Measurements from ENCODE around the gene ZMYND19. TPM values are rescaled to one million over a fixed set of nuclear protein-coding genes. Genes with fewer than 3 reads are reported as not detected.
A peak's percentile ranks its signal among the peaks of the same experiment; 100 is the strongest.
"Not testable (repeated sequence)": the region's sequence is repeated elsewhere in the genome, so short reads cannot be mapped to it uniquely, and the experiment has no call there.

ZMYND19 gene
- total RNA-seq, 2 donors from 2014 or later = 6.6 to 8.8 TPM

DNA sequence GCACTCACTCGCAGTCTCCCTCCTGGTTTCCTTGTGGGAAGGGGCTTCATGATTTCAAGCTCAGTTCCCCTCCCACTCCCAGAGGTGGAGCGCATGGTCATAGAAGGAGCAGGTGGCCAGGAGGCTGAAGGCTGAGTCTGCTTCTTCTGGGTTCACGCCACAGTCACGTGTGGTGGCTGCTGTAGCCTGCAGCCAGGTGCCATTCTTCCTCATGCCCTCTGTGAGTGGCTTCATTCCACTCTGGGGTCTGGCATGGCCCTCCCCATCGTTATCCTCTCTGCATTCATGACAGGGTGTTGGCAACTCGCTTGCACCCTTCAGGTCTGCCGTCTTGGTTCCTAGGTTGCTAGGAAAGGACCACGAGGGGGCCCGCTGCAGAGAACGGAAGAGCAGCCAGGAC is 35.1 kb downstream of the ZMYND19 start:
- Histone ChIP-seq H3K4me1 (peaks cover 8% of the 10 kb centered on the region), H3K36me3 (replicated peaks in 1 of 2; ENCODE audit: insufficient read depth in 1 of 2, low read depth in 2 of 2) (peaks cover 0 to 17% of the 10 kb centered on the region in 2 donors)

DNA sequence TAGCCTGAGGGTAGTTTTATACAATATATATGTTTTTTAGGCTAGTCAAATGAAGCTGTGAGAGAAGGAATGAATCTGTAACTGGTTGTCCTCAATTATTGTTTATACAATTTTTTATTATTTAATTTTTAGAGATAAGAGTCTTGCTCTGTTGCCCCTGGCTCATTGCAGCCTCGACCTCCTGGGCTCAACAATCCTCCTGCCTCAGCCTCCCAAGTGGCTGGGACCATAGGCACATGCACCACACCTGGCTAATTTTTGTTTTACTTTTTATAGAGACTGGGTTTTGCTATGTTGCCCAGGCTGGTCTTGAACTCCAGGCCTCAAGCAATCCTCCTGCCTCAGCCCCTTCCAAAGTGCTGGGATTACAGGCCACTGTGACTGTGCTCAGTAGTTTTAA is 36.0 kb downstream of the ZMYND19 start:
- no peaks in the 10 kb centered on the region for H3K27me3 ChIP-seq
- peaks cover 17% of the 10 kb centered on the region for H3K4me1 ChIP-seq
- no peak overlapping the region for H3K4me3 ChIP-seq
- no peaks in the 10 kb centered on the region for H3K9me3 ChIP-seq
- H3K36me3 ChIP-seq (replicated peaks in 1 of 2; ENCODE audit: insufficient read depth in 1 of 2, low read depth in 2 of 2) = peaks cover 0 to 17% of the 10 kb centered on the region in 2 donors
- 85 to 92% methylated on average over 1 of the region's 1 CpG for WGBS, 2 donors
- ATAC-seq (no peak), DNase-seq (no peak)
- H3K27ac ChIP-seq = no peak overlapping the region
- no peak for TF ChIP-seq POLR2A (IDR thresholded peaks at IDR 0.05)
- TF ChIP-seq, protein P1, sequence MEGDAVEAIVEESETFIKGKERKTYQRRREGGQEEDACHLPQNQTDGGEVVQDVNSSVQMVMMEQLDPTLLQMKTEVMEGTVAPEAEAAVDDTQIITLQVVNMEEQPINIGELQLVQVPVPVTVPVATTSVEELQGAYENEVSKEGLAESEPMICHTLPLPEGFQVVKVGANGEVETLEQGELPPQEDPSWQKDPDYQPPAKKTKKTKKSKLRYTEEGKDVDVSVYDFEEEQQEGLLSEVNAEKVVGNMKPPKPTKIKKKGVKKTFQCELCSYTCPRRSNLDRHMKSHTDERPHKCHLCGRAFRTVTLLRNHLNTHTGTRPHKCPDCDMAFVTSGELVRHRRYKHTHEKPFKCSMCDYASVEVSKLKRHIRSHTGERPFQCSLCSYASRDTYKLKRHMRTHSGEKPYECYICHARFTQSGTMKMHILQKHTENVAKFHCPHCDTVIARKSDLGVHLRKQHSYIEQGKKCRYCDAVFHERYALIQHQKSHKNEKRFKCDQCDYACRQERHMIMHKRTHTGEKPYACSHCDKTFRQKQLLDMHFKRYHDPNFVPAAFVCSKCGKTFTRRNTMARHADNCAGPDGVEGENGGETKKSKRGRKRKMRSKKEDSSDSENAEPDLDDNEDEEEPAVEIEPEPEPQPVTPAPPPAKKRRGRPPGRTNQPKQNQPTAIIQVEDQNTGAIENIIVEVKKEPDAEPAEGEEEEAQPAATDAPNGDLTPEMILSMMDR (IDR thresholded peaks at IDR 0.05) = no peak
- intact Hi-C loops (cut with DNase I) = no loop called here

More for the DNA sequence above, 35.1 kb downstream of the ZMYND19 start:
- Histone ChIP-seq H3K27ac (no peak overlapping the region), H3K4me3 (no peak overlapping the region), H3K27me3 (no peaks in the 10 kb centered on the region), H3K9me3 (no peaks in the 10 kb centered on the region)
- WGBS, 2 donors = 90 to 91% methylated on average over 9 to 10 of the region's 10 CpGs
- ATAC-seq (no peak), DNase-seq (no peak)
- no peak for TF ChIP-seq POLR2A (IDR thresholded peaks at IDR 0.05)
- TF ChIP-seq, protein P1 (IDR thresholded peaks at IDR 0.05) = no peak
- intact Hi-C loops (cut with DNase I) = no loop called here

DNA sequence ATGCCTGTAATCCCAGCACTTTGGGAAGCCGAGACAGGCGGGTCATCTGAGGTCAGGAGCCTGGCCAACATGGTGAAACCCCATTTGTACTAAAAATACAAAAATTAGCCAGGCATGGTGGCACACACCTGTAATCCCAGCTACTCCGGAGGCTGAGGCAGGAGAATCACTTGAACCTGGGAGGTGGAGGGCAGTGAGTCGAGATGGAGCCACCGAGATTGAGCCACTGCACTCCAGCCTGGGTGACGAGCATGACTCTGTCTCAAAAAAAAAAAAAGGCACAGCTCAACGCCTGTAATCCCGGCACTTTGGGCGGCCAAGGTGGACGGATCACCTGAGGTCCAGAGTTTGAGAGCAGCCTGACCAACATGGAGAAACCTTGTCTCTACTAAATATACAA is 36.7 kb downstream of the ZMYND19 start:
- not testable (repeated sequence) for DNase-seq

DNA sequence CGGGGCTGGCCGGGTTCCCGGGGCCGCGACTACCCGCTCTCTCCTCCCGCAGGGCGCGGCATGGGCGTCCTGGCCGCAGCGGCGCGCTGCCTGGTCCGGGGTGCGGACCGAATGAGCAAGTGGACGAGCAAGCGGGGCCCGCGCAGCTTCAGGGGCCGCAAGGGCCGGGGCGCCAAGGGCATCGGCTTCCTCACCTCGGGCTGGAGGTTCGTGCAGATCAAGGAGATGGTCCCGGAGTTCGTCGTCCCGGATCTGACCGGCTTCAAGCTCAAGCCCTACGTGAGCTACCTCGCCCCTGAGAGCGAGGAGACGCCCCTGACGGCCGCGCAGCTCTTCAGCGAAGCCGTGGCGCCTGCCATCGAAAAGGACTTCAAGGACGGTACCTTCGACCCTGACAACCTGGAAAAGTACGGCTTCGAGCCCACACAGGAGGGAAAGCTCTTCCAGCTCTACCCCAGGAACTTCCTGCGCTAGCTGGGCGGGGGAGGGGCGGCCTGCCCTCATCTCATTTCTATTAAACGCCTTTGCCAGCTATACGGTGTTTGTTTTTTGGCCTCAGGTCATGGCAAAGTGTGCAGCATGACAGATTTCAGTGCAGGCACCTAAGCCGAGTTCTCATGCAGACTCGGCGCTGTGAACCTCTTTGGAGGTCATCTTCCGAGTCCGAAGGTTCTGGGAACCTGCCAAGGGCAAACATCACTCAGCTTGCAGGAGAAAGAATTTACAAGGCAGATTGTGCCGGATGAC is 38.1 kb downstream of the ZMYND19 start:
- 4 to 6% methylated on average over 15 to 57 of the region's 58 CpGs for WGBS, 2 donors
- ATAC-seq = peak; percentile 30
- Histone ChIP-seq H3K27ac (peak overlapping the region; percentile 71 to 89 (median 84)), H3K27me3 (no peaks in the 10 kb centered on the region), H3K9me3 (no peaks in the 10 kb centered on the region), H3K4me1 (peaks cover 35% of the 10 kb centered on the region), H3K4me3 (peak overlapping the region; percentile 35 to 57), H3K36me3 (replicated peaks in 1 of 2; ENCODE audit: insufficient read depth in 1 of 2, low read depth in 2 of 2) (peaks cover 0 to 13% of the 10 kb centered on the region in 2 donors)
- TF ChIP-seq, protein P1 (IDR thresholded peaks at IDR 0.05) = no peak
- no peak for TF ChIP-seq POLR2A (IDR thresholded peaks at IDR 0.05)
- intact Hi-C loops (cut with DNase I) = no loop called here
- peak; percentile 30 to 50 (median 41) for DNase-seq

More for the DNA sequence above, 36.7 kb downstream of the ZMYND19 start:
- H3K9me3 ChIP-seq; intact Hi-C loops (cut with DNase I); H3K4me3 ChIP-seq; ATAC-seq; H3K27me3 ChIP-seq; H3K27ac ChIP-seq: not testable (repeated sequence)
- peaks cover 24% of the 10 kb centered on the region for H3K4me1 ChIP-seq
- peaks cover 0 to 17% of the 10 kb centered on the region in 2 donors for H3K36me3 ChIP-seq (replicated peaks in 1 of 2; ENCODE audit: insufficient read depth in 1 of 2, low read depth in 2 of 2)
- WGBS, 2 donors = 79 to 90% methylated on average over 9 to 10 of the region's 10 CpGs

DNA sequence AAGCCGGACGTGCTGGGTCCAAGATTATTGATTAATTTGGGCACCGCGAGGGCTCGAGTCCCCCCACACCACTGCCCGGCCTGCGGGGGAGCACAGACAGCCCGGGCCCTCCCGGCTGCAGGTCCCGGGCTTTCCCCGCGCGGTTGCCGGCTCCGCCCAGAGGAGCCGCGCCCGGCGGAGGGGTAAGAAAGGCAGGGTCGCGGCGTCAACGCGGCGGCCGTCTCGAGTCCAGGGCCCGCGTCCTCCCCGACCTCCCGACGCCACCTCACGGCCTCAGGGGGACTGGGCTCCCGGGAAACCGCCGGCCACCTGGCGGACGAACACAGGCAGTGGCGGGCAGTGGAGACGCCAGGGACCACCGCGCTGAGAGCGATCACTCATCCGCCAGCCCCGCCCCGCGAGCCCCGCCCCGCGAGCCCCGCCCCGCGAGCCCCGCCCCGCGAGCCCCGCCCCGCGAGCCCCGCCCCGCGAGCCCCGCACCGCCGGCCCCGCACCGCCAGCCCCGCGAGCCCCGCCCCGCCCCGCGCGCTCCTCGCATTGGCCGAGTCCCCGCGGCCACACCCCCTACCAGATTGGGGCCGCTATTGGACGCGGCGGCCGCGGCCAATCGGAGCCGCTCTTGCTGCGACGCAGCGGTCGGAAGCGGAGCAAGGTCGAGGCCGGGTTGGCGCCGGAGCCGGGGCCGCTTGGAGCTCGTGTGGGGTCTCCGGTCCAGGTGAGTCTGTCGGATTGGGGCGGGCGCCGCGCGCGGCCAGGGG is 38.9 kb downstream of the ZMYND19 start, which contains the start of gene MRPL41:
Gene MRPL41, plus strand, starts transcription at position 616 of the 758 bp plus-strand sequence. CDS start 203 bp downstream, outside the sequence.
- Histone ChIP-seq H3K27me3 (no peaks in the 10 kb centered on the region), H3K4me3 (peak within 1 kb of the TSS; percentile 35 to 57), H3K27ac (peak within 1 kb of the TSS; percentile 71 to 94 (median 85)), H3K36me3 (replicated peaks in 1 of 2; ENCODE audit: insufficient read depth in 1 of 2, low read depth in 2 of 2) (peaks cover 0 to 10% of the 10 kb centered on the region in 2 donors), H3K9me3 (no peaks in the 10 kb centered on the region), H3K4me1 (peaks cover 35% of the 10 kb centered on the region)
- WGBS, 2 donors = 1% methylated on average over 96 of the region's 106 CpGs; no CpG with 5 or more reads in 1 of the 2 donors
- ATAC-seq = peak; percentile 89
- intact Hi-C loops (cut with DNase I) = no loop called here
- TF ChIP-seq, protein P1 (IDR thresholded peaks at IDR 0.05) = peak in 6 of 7 experiments; percentile 26 to 58 (median 56)
- TF ChIP-seq POLR2A (IDR thresholded peaks at IDR 0.05) = peak; percentile 59 to 65 (median 60)
- peak; percentile 87 to 96 (median 91) for DNase-seq

DNA sequence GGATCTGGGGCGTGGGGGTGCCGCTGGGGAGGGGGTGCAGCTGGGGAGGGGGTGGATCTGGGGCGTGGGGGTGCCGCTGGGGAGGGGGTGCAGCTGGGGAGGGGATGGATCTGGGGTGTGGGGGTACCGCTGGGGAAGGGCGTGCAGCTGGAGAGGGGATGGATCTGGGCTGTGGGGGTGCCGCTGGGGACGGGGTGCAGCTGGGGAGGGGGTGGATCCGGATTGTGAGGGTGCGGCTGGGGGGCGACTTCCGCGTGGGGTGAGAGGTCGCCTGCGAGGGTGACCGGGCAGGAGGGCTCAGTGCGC is 39.4 kb downstream of the ZMYND19 start:
- 0% methylated on average over 3 to 6 of the region's 17 CpGs for WGBS, 2 donors
- Histone ChIP-seq H3K27ac (peak overlapping the region; percentile 71 to 94 (median 85)), H3K4me1 (peaks cover 35% of the 10 kb centered on the region), H3K4me3 (peak overlapping the region; percentile 24 to 57)
- intact Hi-C loops (cut with DNase I); H3K9me3 ChIP-seq; H3K36me3 ChIP-seq (replicated peaks in 1 of 2; ENCODE audit: insufficient read depth in 1 of 2, low read depth in 2 of 2); DNase-seq; ATAC-seq; H3K27me3 ChIP-seq: not testable (repeated sequence)
